ENCODE measurements around the gene SLC5A4.

DNA sequence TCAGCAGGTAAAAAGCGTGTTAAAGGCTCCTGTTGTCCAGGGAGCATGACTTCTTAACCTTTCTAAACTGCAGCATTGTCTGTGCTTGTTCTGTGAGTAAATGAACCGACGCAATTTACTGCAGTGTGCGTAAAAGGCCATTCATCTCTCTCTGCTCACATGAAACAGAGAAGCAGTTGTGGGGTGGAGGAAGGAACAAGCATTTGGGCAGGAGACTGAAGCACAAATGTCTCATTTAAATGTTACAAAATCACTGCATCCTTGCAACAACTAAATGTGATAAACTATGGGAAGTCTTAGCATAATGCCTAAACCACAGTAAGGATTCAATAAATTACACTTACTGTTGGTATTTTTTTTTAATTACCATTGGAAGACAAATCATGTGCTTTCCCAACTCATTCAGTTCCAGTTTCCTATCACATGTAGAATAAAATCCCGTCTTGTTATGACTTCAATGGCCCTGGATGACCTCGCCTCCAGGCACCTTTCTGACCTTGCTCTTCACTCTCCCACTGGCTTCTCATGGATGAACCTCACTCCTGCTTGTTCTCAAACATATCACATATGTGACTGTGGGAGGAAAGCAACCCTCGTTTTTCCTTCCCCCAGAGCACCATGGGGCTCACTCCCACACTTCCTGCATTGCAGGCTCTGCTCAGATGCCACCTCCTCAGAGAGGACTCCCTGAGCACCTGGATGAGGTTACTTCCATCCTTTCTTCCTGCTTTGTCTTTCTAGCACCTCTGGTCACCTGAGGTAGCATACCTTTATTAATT lies 28.6 kb downstream of the SLC5A4 start:
- TF ChIP-seq, protein P1, sequence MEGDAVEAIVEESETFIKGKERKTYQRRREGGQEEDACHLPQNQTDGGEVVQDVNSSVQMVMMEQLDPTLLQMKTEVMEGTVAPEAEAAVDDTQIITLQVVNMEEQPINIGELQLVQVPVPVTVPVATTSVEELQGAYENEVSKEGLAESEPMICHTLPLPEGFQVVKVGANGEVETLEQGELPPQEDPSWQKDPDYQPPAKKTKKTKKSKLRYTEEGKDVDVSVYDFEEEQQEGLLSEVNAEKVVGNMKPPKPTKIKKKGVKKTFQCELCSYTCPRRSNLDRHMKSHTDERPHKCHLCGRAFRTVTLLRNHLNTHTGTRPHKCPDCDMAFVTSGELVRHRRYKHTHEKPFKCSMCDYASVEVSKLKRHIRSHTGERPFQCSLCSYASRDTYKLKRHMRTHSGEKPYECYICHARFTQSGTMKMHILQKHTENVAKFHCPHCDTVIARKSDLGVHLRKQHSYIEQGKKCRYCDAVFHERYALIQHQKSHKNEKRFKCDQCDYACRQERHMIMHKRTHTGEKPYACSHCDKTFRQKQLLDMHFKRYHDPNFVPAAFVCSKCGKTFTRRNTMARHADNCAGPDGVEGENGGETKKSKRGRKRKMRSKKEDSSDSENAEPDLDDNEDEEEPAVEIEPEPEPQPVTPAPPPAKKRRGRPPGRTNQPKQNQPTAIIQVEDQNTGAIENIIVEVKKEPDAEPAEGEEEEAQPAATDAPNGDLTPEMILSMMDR (conservative IDR thresholded peaks at IDR 0.05): no peak
- TF ChIP-seq EZH2 (IDR thresholded peaks at IDR 0.05; ENCODE audit: low read depth): no peak
